BE2C (cell line): ENCODE results near the gene UNC93B1.
A peak's percentile ranks its signal among the peaks of the same experiment; 100 is the strongest.
"Not testable (repeated sequence)": the region's sequence is repeated elsewhere in the genome, so short reads cannot be mapped to it uniquely, and the experiment has no call there.

Source experiments
- DNase-seq: peaks from one replicate; pipeline ENCODE4 v3.0.0-alpha.2; 2020
- H3K27me3 ChIP-seq: fragments of 250-450 bp; sonication (Bioruptor Pico); 2 replicates; pipeline ENCODE4 v1.5.1; 2020; ENCODE audit warnings: mild to moderate bottlenecking
- H3K36me3 ChIP-seq: fragments of 250-450 bp; sonication (Bioruptor Pico); 2 replicates; pipeline ENCODE4 v1.5.1; 2020; ENCODE audit warnings: mild to moderate bottlenecking
- H3K4me1 ChIP-seq: fragments of 250-450 bp; sonication (Bioruptor Pico); 2 replicates; pipeline ENCODE4 v1.5.1; 2020
- H3K4me3 ChIP-seq: 2 replicates; pipeline ENCODE4 v1.5.1; 2011; ENCODE audit warnings: low read depth, low read length
- H3K9me3 ChIP-seq: fragments of 250-450 bp; sonication (Bioruptor Pico); 2 replicates; pipeline ENCODE4 v1.5.1; 2020
- CTCF ChIP-seq: IDR thresholded peaks from 2 replicates; pipeline ENCODE4 v1.5.1; 2012; ENCODE audit warnings: mild to moderate bottlenecking, low read depth, low read length

UNC93B1 gene

GRCh38 chr11:67983951-67984350, 19.9 kb downstream of the UNC93B1 start:
- Histone ChIP-seq H3K36me3 (no peaks in the 10 kb centered on the region), H3K9me3 (no peaks in the 10 kb centered on the region), H3K4me3 (peak overlapping the region; percentile 34), H3K4me1 (no peaks in the 10 kb centered on the region), H3K27me3 (peaks cover 9% of the 10 kb centered on the region)
- TF ChIP-seq CTCF = no peak
- no peak for DNase-seq

GRCh38 chr11:67982255-67982857, 21.5 kb downstream of the UNC93B1 start:
- not testable (repeated sequence) for DNase-seq, H3K9me3 ChIP-seq, H3K4me3 ChIP-seq, H3K4me1 ChIP-seq, H3K36me3 ChIP-seq
- H3K27me3 ChIP-seq = peaks cover 12% of the 10 kb centered on the region

- not testable (repeated sequence) for H3K9me3 ChIP-seq, DNase-seq, H3K4me3 ChIP-seq, H3K4me1 ChIP-seq, H3K36me3 ChIP-seq
- peaks cover 12% of the 10 kb centered on the region for H3K27me3 ChIP-seq
These were observed 22.7 kb downstream of the UNC93B1 start for GRCh38 chr11:67981226-67981625.

GRCh38 chr11:67978766-67979418, 25.0 kb downstream of the UNC93B1 start:
- DNase-seq, H3K27me3 ChIP-seq: not testable (repeated sequence)

GRCh38 chr11:67974746-67975145, 29.2 kb downstream of the UNC93B1 start:
- H3K4me1 ChIP-seq, DNase-seq: not testable (repeated sequence)

More at GRCh38 chr11:67978766-67979418, 25.0 kb downstream of the UNC93B1 start:
- not testable (repeated sequence) for H3K9me3 ChIP-seq, H3K36me3 ChIP-seq, H3K4me3 ChIP-seq, H3K4me1 ChIP-seq

GRCh38 chr11:67965830-67966348, 38.0 kb downstream of the UNC93B1 start:
- H3K36me3 ChIP-seq, H3K4me3 ChIP-seq, H3K4me1 ChIP-seq, H3K9me3 ChIP-seq, DNase-seq, H3K27me3 ChIP-seq: not testable (repeated sequence)

More at GRCh38 chr11:67974746-67975145, 29.2 kb downstream of the UNC93B1 start:
- H3K9me3 ChIP-seq, H3K36me3 ChIP-seq, H3K4me3 ChIP-seq, H3K27me3 ChIP-seq: not testable (repeated sequence)

GRCh38 chr11:67964746-67965145, 39.2 kb downstream of the UNC93B1 start:
- not testable (repeated sequence) for H3K4me3 ChIP-seq, H3K4me1 ChIP-seq, H3K36me3 ChIP-seq, H3K27me3 ChIP-seq, H3K9me3 ChIP-seq, DNase-seq

GRCh38 chr11:67963879-67964278, 40.0 kb downstream of the UNC93B1 start:
- H3K36me3 ChIP-seq, DNase-seq, H3K27me3 ChIP-seq, H3K4me1 ChIP-seq, H3K4me3 ChIP-seq, H3K9me3 ChIP-seq: not testable (repeated sequence)

- H3K36me3 ChIP-seq, H3K4me3 ChIP-seq, H3K9me3 ChIP-seq, H3K4me1 ChIP-seq, H3K27me3 ChIP-seq, DNase-seq: not testable (repeated sequence)
These were observed 40.7 kb downstream of the UNC93B1 start for GRCh38 chr11:67963217-67963616.

- H3K4me3 ChIP-seq, H3K36me3 ChIP-seq, DNase-seq, H3K9me3 ChIP-seq, H3K4me1 ChIP-seq: not testable (repeated sequence)
- H3K27me3 ChIP-seq = peaks cover 10% of the 10 kb centered on the region; the same call in 1 of the 2 replicates
These were observed 47.7 kb downstream of the UNC93B1 start for GRCh38 chr11:67956236-67956635.

- peak; percentile 79 for DNase-seq
- not testable (repeated sequence) for H3K4me1 ChIP-seq, H3K9me3 ChIP-seq, H3K36me3 ChIP-seq
- Histone ChIP-seq H3K4me3 (peak overlapping the region; percentile 45), H3K27me3 (peaks cover 10% of the 10 kb centered on the region; the same call in 1 of the 2 replicates)
- TF ChIP-seq CTCF = peak; percentile 48
These were observed 48.4 kb downstream of the UNC93B1 start for GRCh38 chr11:67955461-67956007.

- H3K36me3 ChIP-seq, H3K9me3 ChIP-seq, H3K4me3 ChIP-seq, DNase-seq, H3K4me1 ChIP-seq: not testable (repeated sequence)
- peaks cover 10% of the 10 kb centered on the region; the same call in 1 of the 2 replicates for H3K27me3 ChIP-seq
These were observed 48.9 kb downstream of the UNC93B1 start for GRCh38 chr11:67954971-67955370.

- not testable (repeated sequence) for DNase-seq
These were observed 49.6 kb downstream of the UNC93B1 start for GRCh38 chr11:67954251-67954650.

More at GRCh38 chr11:67954251-67954650, 49.6 kb downstream of the UNC93B1 start:
- H3K4me1 ChIP-seq, H3K9me3 ChIP-seq, H3K36me3 ChIP-seq, H3K4me3 ChIP-seq: not testable (repeated sequence)
- peaks cover 10% of the 10 kb centered on the region; the same call in 1 of the 2 replicates for H3K27me3 ChIP-seq
